Activated T-cell treated with anti-CD3 and anti-CD28 coated beads, Interleukin-2, amount 50 U/mL, for 72 hours (primary cell): Measurements from ENCODE around the gene TMEFF2. TPM values are rescaled to one million over a fixed set of nuclear protein-coding genes. Genes with fewer than 3 reads are reported as not detected.

Experiments used
- ATAC-seq, 2 donors: fragments of 150-1000 bp; cut with Tn5 transposase; replicated peaks in 1 of 2; 2 replicates each; pipeline ENCODE4 v1.10.0; 2021; ENCODE audit warnings: moderate library complexity in 2 of 2, mild to moderate bottlenecking in 1 of 2
- DNase-seq, 2 donors: peaks; one replicate each; pipeline ENCODE4 v3.0.0; 2021 to 2022; ENCODE audit warnings: mixed read lengths in 1 of 2
- H3K27ac Mint-ChIP-seq: one replicate; pipeline ENCODE4 v1.8.0; 2022; ENCODE audit warnings: mild to moderate bottlenecking, moderate library complexity, mixed read lengths
- H3K27me3 Mint-ChIP-seq: one replicate; pipeline ENCODE4 v1.8.0; 2022; ENCODE audit warnings: low read depth, mixed read lengths
- H3K36me3 Mint-ChIP-seq, 2 donors: one replicate each; pipeline ENCODE4 v1.8.0; 2022; ENCODE audit warnings: mixed read lengths in 2 of 2, mild to moderate bottlenecking in 1 of 2; ENCODE audit not compliant: insufficient read depth in 2 of 2
- H3K4me1 Mint-ChIP-seq: one replicate; pipeline ENCODE4 v1.8.0; 2022; ENCODE audit warnings: low read depth, mixed read lengths
- H3K4me3 Mint-ChIP-seq, 2 donors: one replicate each; pipeline ENCODE4 v1.8.0; 2022; ENCODE audit warnings: mild to moderate bottlenecking in 2 of 2, mixed read lengths in 2 of 2, moderate library complexity in 2 of 2
- H3K9me3 Mint-ChIP-seq, 2 donors: one replicate each; pipeline ENCODE4 v1.8.0; 2022; ENCODE audit warnings: mixed read lengths in 2 of 2
- total RNA-seq, 2 donors: library from RNA; stranded (reverse); gene quantifications; one replicate each; pipeline ENCODE4 v1.2.3, GENCODE V29; 2022

TMEFF2 gene
- total RNA-seq = not detected

- H3K27me3 Mint-ChIP-seq = peaks cover 60% of the 10 kb centered on the region
- H3K4me1 Mint-ChIP-seq = peaks cover 26% of the 10 kb centered on the region
- peak within 1 kb of the TSS; percentile 89 to 95 for H3K4me3 Mint-ChIP-seq
- ATAC-seq (peak; percentile 78 to 84), DNase-seq (peak; percentile 44 to 68)
- peaks cover 0 to 2% of the 10 kb centered on the region in 2 donors for H3K36me3 Mint-ChIP-seq
- no peaks in the 10 kb centered on the region for H3K9me3 Mint-ChIP-seq
- no peak within 1 kb of the TSS for H3K27ac Mint-ChIP-seq
These were observed at the start of gene TMEFF2 for GRCh38 chr2:192194866-192195547. TMEFF2 (minus strand) TSS chr2:192194933; CDS start chr2:192194524, 409 bp downstream.

GRCh38 chr2:192243488-192243887 is 48.8 kb upstream of the TMEFF2 start:
- H3K27me3 Mint-ChIP-seq = no peaks in the 10 kb centered on the region
- no peaks in the 10 kb centered on the region for H3K9me3 Mint-ChIP-seq
- DNase-seq (no peak), ATAC-seq (no peak)
- no peak overlapping the region for H3K27ac Mint-ChIP-seq
- no peaks in the 10 kb centered on the region for H3K36me3 Mint-ChIP-seq
- H3K4me3 Mint-ChIP-seq = no peak overlapping the region
- no peaks in the 10 kb centered on the region for H3K4me1 Mint-ChIP-seq

- Mint-ChIP-seq H3K36me3 (no peaks in the 10 kb centered on the region), H3K4me1 (no peaks in the 10 kb centered on the region), H3K9me3 (no peaks in the 10 kb centered on the region), H3K27ac (no peak overlapping the region), H3K27me3 (no peaks in the 10 kb centered on the region), H3K4me3 (no peak overlapping the region)
- ATAC-seq (no peak), DNase-seq (no peak)
These were observed 41.4 kb upstream of the TMEFF2 start for GRCh38 chr2:192236136-192236535.

GRCh38 chr2:192230889-192231453 is 36.2 kb upstream of the TMEFF2 start:
- H3K27ac Mint-ChIP-seq = no peak overlapping the region
- no peak overlapping the region for H3K4me3 Mint-ChIP-seq
- no peaks in the 10 kb centered on the region for H3K9me3 Mint-ChIP-seq
- no peak for DNase-seq
- no peaks in the 10 kb centered on the region for H3K4me1 Mint-ChIP-seq
- no peaks in the 10 kb centered on the region for H3K27me3 Mint-ChIP-seq
- H3K36me3 Mint-ChIP-seq = no peaks in the 10 kb centered on the region
- no peak for ATAC-seq

GRCh38 chr2:192228685-192229084 is 34.0 kb upstream of the TMEFF2 start:
- H3K9me3 Mint-ChIP-seq = no peaks in the 10 kb centered on the region
- no peaks in the 10 kb centered on the region for H3K36me3 Mint-ChIP-seq
- H3K4me3 Mint-ChIP-seq = no peak overlapping the region
- ATAC-seq = no peak
- no peaks in the 10 kb centered on the region for H3K4me1 Mint-ChIP-seq
- H3K27ac Mint-ChIP-seq = no peak overlapping the region
- no peak for DNase-seq
- H3K27me3 Mint-ChIP-seq = no peaks in the 10 kb centered on the region

- H3K27me3 Mint-ChIP-seq = no peaks in the 10 kb centered on the region
- ATAC-seq = no peak
- no peak overlapping the region for H3K4me3 Mint-ChIP-seq
- no peaks in the 10 kb centered on the region for H3K4me1 Mint-ChIP-seq
- H3K9me3 Mint-ChIP-seq = no peaks in the 10 kb centered on the region
- H3K27ac Mint-ChIP-seq = no peak overlapping the region
- H3K36me3 Mint-ChIP-seq = no peaks in the 10 kb centered on the region
- no peak for DNase-seq
These were observed 24.2 kb upstream of the TMEFF2 start for GRCh38 chr2:192218970-192219369.

- no peak for DNase-seq
- no peaks in the 10 kb centered on the region for H3K9me3 Mint-ChIP-seq
- no peak overlapping the region for H3K27ac Mint-ChIP-seq
- H3K4me3 Mint-ChIP-seq = no peak overlapping the region
- H3K27me3 Mint-ChIP-seq = no peaks in the 10 kb centered on the region
- no peak for ATAC-seq
- no peaks in the 10 kb centered on the region for H3K4me1 Mint-ChIP-seq
- H3K36me3 Mint-ChIP-seq = no peaks in the 10 kb centered on the region
These were observed 23.6 kb upstream of the TMEFF2 start for GRCh38 chr2:192218377-192218776.

- Mint-ChIP-seq H3K4me1 (no peaks in the 10 kb centered on the region), H3K4me3 (no peak overlapping the region), H3K36me3 (no peaks in the 10 kb centered on the region), H3K27ac (no peak overlapping the region), H3K9me3 (no peaks in the 10 kb centered on the region), H3K27me3 (no peaks in the 10 kb centered on the region)
- ATAC-seq (no peak), DNase-seq (no peak)
These were observed 21.6 kb upstream of the TMEFF2 start for GRCh38 chr2:192216336-192216735.

- Mint-ChIP-seq H3K27ac (no peak overlapping the region), H3K27me3 (no peaks in the 10 kb centered on the region), H3K9me3 (no peaks in the 10 kb centered on the region), H3K4me1 (no peaks in the 10 kb centered on the region), H3K4me3 (no peak overlapping the region), H3K36me3 (no peaks in the 10 kb centered on the region)
- ATAC-seq = no peak
- no peak for DNase-seq
These were observed 20.6 kb upstream of the TMEFF2 start for GRCh38 chr2:192215096-192215877.

- H3K27ac Mint-ChIP-seq = no peak overlapping the region
- no peaks in the 10 kb centered on the region for H3K9me3 Mint-ChIP-seq
- H3K4me3 Mint-ChIP-seq = no peak overlapping the region
- H3K27me3 Mint-ChIP-seq = no peaks in the 10 kb centered on the region
- no peaks in the 10 kb centered on the region for H3K36me3 Mint-ChIP-seq
- no peaks in the 10 kb centered on the region for H3K4me1 Mint-ChIP-seq
- DNase-seq = no peak
- no peak for ATAC-seq
These were observed 14.1 kb upstream of the TMEFF2 start for GRCh38 chr2:192208848-192209247.

GRCh38 chr2:192206399-192206798 is 11.7 kb upstream of the TMEFF2 start:
- H3K36me3 Mint-ChIP-seq = no peaks in the 10 kb centered on the region

GRCh38 chr2:192203876-192204275 is 9.1 kb upstream of the TMEFF2 start:
- Mint-ChIP-seq H3K27me3 (peaks cover 13% of the 10 kb centered on the region), H3K4me1 (no peaks in the 10 kb centered on the region), H3K4me3 (no peak overlapping the region), H3K27ac (no peak overlapping the region), H3K36me3 (no peaks in the 10 kb centered on the region), H3K9me3 (no peaks in the 10 kb centered on the region)
- ATAC-seq = no peak
- no peak for DNase-seq

More at GRCh38 chr2:192206399-192206798, 11.7 kb upstream of the TMEFF2 start:
- ATAC-seq (no peak), DNase-seq (no peak)
- H3K27me3 Mint-ChIP-seq = peaks cover 7% of the 10 kb centered on the region
- H3K9me3 Mint-ChIP-seq = no peaks in the 10 kb centered on the region
- no peaks in the 10 kb centered on the region for H3K4me1 Mint-ChIP-seq
- no peak overlapping the region for H3K4me3 Mint-ChIP-seq
- H3K27ac Mint-ChIP-seq = no peak overlapping the region

GRCh38 chr2:192202373-192202772 is 7.6 kb upstream of the TMEFF2 start:
- Mint-ChIP-seq H3K36me3 (no peaks in the 10 kb centered on the region), H3K4me1 (no peaks in the 10 kb centered on the region), H3K27me3 (peaks cover 13% of the 10 kb centered on the region), H3K9me3 (no peaks in the 10 kb centered on the region), H3K27ac (no peak overlapping the region), H3K4me3 (no peak overlapping the region)
- ATAC-seq (no peak), DNase-seq (no peak)
